HepG2 (cell line): ENCODE data around the gene DNAAF1. TPM values are rescaled to one million over a fixed set of nuclear protein-coding genes. Genes with fewer than 3 reads are reported as not detected.

Experiments used
- AHDC1 ChIP-seq: sonication (generic); formaldehyde crosslinking; IDR thresholded peaks from 2 replicates; pipeline ENCODE4 v1.5.1; 2020; ENCODE audit warnings: mild to moderate bottlenecking, missing genetic modification reagents, borderline replicate concordance
- CENPBD1 ChIP-seq: sonication (generic); formaldehyde crosslinking; IDR thresholded peaks from 2 replicates; pipeline ENCODE4 v1.8.0; 2022; ENCODE audit warnings: missing genetic modification reagents, low read depth, mild to moderate bottlenecking, borderline replicate concordance
- CREB3 ChIP-seq: sonication (generic); formaldehyde crosslinking; IDR thresholded peaks from 2 replicates; pipeline ENCODE4 v1.5.0; 2020; ENCODE audit warnings: missing genetic modification reagents
- GATAD2A ChIP-seq: IDR thresholded peaks from 2 replicates; pipeline ENCODE4 v1.6.1; 2016
- HNF1A ChIP-seq, 2 experiments: sonication (generic) in 1 of 2; formaldehyde crosslinking in 1 of 2; IDR thresholded peaks; 2 replicates each; pipeline versions ENCODE4 v1.4.0 to v1.6.1; 2016 to 2020; ENCODE audit warnings: borderline replicate concordance in 1 of 2, low read depth in 1 of 2, mild to moderate bottlenecking in 1 of 2, missing genetic modification reagents in 1 of 2
- MAZ ChIP-seq, 2 experiments: sonication (generic) in 1 of 2; formaldehyde crosslinking in 1 of 2; IDR thresholded peaks; 2 replicates each; pipeline versions ENCODE4 v1.5.0 to v1.6.1; 2012 to 2020; ENCODE audit warnings: low read depth in 2 of 2, mild to moderate bottlenecking in 2 of 2, borderline replicate concordance in 1 of 2, improper control_type of control experiment in 1 of 2, low read length in 1 of 2, missing genetic modification reagents in 1 of 2, moderate library complexity in 1 of 2
- PAX8 ChIP-seq: sonication (generic); formaldehyde crosslinking; IDR thresholded peaks from 2 replicates; pipeline ENCODE4 v1.8.0; 2022; ENCODE audit warnings: mild to moderate bottlenecking, missing genetic modification reagents, borderline replicate concordance
- RXRB ChIP-seq: IDR thresholded peaks from 2 replicates; pipeline ENCODE4 v1.6.1; 2016; ENCODE audit warnings: borderline replicate concordance, missing genetic modification reagents, missing compliant biosample characterization
- SP4 ChIP-seq: sonication (generic); formaldehyde crosslinking; IDR thresholded peaks from 2 replicates; pipeline ENCODE4 v1.8.1; 2023; ENCODE audit warnings: mild to moderate bottlenecking, missing genetic modification reagents
- ZFP41 ChIP-seq: sonication (generic); formaldehyde crosslinking; IDR thresholded peaks from 2 replicates; pipeline ENCODE4 v1.4.0; 2020; ENCODE audit warnings: mild to moderate bottlenecking, missing genetic modification reagents, borderline replicate concordance
- ZNF510 ChIP-seq: sonication (generic); formaldehyde crosslinking; IDR thresholded peaks from 2 replicates; pipeline ENCODE4 v1.4.0; 2020; ENCODE audit warnings: low read depth, mild to moderate bottlenecking, missing genetic modification reagents
- ZNF564 ChIP-seq: sonication (generic); formaldehyde crosslinking; IDR thresholded peaks from 2 replicates; pipeline ENCODE4 v1.8.1; 2023; ENCODE audit warnings: mild to moderate bottlenecking, missing genetic modification reagents
- ZSCAN22 ChIP-seq: sonication (generic); formaldehyde crosslinking; IDR thresholded peaks from 2 replicates; pipeline ENCODE4 v1.4.0; 2020; ENCODE audit warnings: mild to moderate bottlenecking, missing genetic modification reagents
- polyA plus RNA-seq, 8 experiments: library from polyadenylated mRNA; depleted of rRNA in 3 of 8; stranded (reverse) in 7 of 8; unstranded in 1 of 8; fragments of >200 nt; fragmentation: Illumina TruSeq in 4 of 8; extraction: Trizol in 4 of 8; gene quantifications; 2 replicates each; pipeline versions ENCODE4 v1.2.1 to v1.2.3, GENCODE V29; 2011 to 2016; ENCODE audit warnings: low read depth in 4 of 8, missing spikeins in 1 of 8, mixed read lengths in 1 of 8; ENCODE audit not compliant: insufficient read depth in 1 of 8
- total RNA-seq, 5 experiments: library from RNA; depleted of rRNA; stranded (reverse); fragments of >200 nt; fragmentation: Illumina TruSeq; extraction: Trizol; gene quantifications; 2 replicates each; pipeline ENCODE4 v1.2.3, GENCODE V29; 2016; ENCODE audit warnings: low read depth in 1 of 5

The DNAAF1 gene
- total and polyA plus RNA-seq, 2 of the 13 experiments (the other 11 are each of a cell fraction or from before 2014, with no cell fraction given): 0.04 TPM; not detected in 1

- TF ChIP-seq AHDC1 (CRISPR knock-in tag): no peak
- TF ChIP-seq ZNF510 (CRISPR knock-in tag): peak; percentile 82; the same call in 1 of the 2 replicates
- no peak for TF ChIP-seq CENPBD1
- TF ChIP-seq GATAD2A: no peak
- TF ChIP-seq RXRB (CRISPR knock-in tag): no peak
- 0 out of 2 replicates have a peak, but pooled peaks have one; percentile 26 for TF ChIP-seq ZSCAN22 (CRISPR knock-in tag)
- no peak for TF ChIP-seq MAZ (IDR thresholded peaks at IDR 0.05; ENCODE audit: borderline replicate concordance, low read depth, low read length)
- TF ChIP-seq MAZ (CRISPR knock-in tag; IDR thresholded peaks at IDR 0.05; ENCODE audit: low read depth): no peak
- no peak for TF ChIP-seq CREB3 (CRISPR knock-in tag)
- TF ChIP-seq ZFP41 (CRISPR knock-in tag): no peak
- 0 out of 2 replicates have a peak, but pooled peaks have one; percentile 7 for TF ChIP-seq HNF1A (IDR thresholded peaks at IDR 0.05; ENCODE audit: low read depth)
- TF ChIP-seq HNF1A (CRISPR knock-in tag; IDR thresholded peaks at IDR 0.05; ENCODE audit: borderline replicate concordance): no peak
- TF ChIP-seq PAX8 (CRISPR knock-in tag): 0 out of 2 replicates have a peak, but pooled peaks have one; percentile 2
- TF ChIP-seq SP4 (CRISPR knock-in tag): no peak
- no peak for TF ChIP-seq ZNF564
Measured at GRCh38 chr16:84138500-84138823, 6.6 kb upstream of the DNAAF1 start (continued).
